Measurements from ENCODE around the gene PCDH15. TPM values are rescaled to one million over a fixed set of nuclear protein-coding genes. Genes with fewer than 3 reads are reported as not detected.

Gene PCDH15
- total RNA-seq, 4 donors from 2014 or later = not detected

GRCh38 chr10:54063514-54063913, 737.5 kb downstream of the PCDH15 start:
- TF ChIP-seq, protein P1, sequence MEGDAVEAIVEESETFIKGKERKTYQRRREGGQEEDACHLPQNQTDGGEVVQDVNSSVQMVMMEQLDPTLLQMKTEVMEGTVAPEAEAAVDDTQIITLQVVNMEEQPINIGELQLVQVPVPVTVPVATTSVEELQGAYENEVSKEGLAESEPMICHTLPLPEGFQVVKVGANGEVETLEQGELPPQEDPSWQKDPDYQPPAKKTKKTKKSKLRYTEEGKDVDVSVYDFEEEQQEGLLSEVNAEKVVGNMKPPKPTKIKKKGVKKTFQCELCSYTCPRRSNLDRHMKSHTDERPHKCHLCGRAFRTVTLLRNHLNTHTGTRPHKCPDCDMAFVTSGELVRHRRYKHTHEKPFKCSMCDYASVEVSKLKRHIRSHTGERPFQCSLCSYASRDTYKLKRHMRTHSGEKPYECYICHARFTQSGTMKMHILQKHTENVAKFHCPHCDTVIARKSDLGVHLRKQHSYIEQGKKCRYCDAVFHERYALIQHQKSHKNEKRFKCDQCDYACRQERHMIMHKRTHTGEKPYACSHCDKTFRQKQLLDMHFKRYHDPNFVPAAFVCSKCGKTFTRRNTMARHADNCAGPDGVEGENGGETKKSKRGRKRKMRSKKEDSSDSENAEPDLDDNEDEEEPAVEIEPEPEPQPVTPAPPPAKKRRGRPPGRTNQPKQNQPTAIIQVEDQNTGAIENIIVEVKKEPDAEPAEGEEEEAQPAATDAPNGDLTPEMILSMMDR (IDR thresholded peaks at IDR 0.05; ENCODE audit: low read depth) = no peak

GRCh38 chr10:54060572-54060971, 740.5 kb downstream of the PCDH15 start:
- TF ChIP-seq, protein P1 (IDR thresholded peaks at IDR 0.05; ENCODE audit: low read depth) = no peak

DNA sequence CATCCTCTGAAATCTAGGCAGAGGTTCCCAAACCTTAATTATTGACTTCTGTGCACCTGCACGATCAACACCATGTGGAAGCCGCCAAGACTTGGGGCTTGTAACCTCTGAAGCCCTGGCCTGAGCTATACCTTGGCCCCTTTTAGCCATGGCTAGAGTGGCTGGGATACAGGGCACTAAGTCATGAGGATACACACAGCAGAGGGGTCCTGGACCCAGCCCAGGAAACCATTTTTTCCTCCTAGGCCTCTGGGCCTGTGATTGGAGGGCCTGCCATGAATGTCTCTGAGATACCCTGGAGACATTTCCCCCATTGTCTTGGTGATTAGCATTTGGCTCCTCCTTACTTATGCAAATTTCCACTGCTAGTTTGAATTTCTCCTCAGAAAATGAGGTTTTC, 743.7 kb downstream of the PCDH15 start:
- TF ChIP-seq, protein P1 (IDR thresholded peaks at IDR 0.05; ENCODE audit: low read depth) = no peak

DNA sequence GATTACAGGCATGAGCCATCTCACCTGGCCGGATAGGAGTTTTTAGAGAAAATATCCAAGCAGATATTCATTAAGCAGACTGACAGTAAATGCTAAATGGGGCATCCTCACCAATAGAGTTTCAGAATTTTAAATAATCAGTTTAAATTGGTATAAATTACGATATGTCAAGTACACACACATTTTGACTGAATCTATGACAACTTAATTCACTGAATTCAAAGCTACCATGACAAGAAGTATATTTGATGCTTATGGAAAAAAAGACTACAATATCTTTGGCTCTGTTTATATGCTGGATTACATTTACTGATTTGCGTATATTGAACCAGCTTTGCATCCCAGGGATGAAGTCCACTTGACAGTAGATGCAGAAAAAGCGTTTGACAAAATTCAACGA, 774.7 kb downstream of the PCDH15 start:
- TF ChIP-seq, protein P1 (IDR thresholded peaks at IDR 0.05; ENCODE audit: low read depth) = no peak

DNA sequence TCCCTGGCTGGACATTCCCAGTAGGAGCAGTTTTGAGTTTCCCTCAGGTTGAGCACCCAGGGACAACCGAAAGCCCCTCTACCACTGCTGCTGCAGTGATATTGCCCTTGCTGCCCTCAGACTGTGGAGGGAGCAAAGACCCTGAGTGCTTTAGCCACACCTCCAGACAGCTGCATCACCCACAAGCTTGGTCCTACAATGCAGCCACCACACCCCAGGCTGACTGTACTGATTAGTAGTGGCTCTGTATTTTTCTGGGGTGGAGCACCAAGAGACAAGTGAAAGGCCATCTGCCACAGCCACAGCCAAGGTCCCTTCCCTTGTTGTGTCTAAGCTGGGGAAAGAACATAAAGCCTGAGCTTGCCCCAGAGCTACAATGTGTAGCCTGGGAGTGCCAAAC, 789.9 kb downstream of the PCDH15 start:
- TF ChIP-seq, protein P1 (IDR thresholded peaks at IDR 0.05; ENCODE audit: low read depth) = no peak

DNA sequence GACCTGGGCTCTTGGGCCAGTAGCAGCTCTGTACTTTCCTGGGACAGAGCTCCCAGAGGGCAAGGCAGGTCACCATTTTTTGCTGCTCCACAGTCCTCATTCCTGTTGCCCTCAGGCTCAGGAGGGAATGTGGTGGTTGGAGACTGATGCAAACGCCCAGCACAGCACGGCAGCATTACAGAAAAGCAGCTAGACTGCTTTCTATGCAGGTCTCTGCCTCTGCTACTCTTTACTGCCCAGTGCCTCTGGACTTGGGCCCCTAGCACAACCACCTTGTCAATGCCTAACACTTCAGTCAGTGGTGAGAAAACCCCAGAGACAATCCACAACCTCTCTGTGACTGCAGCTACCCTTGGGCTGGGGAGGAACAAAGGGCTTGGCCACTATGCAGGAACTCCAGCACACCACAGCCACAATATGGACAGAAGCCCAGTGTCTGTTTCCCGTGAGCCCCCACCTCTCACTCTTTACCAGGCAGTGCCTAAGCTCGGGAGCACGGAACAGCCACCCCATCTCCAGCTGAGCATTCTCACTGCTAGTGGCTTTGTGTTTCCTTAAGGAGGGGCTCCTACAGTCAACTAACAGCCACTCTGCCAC, 790.6 kb downstream of the PCDH15 start:
- TF ChIP-seq, protein P1 (IDR thresholded peaks at IDR 0.05; ENCODE audit: low read depth) = no peak

DNA sequence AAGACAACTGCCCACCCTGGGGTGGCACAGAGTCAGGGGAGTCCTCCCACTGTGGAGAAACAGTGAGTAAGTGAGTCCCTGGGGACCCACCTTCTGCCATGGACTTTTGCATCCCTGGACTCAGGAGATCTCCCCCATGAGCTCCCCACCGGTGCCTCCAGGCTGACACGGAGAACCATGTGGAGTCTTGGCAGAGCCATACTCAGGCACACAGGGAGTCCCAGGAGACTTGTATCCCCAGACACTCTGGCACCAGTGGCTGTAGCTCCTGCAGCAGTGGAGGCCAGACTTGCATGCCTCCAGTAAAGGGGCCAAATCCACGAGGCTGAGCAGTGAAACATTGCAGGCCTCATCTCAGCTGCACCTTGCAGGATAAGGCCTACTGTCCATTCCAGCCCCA, 791.4 kb downstream of the PCDH15 start:
- TF ChIP-seq, protein P1 (IDR thresholded peaks at IDR 0.05; ENCODE audit: low read depth) = no peak
